ENCODE measurements around the gene MYOZ1. TPM values are rescaled to one million over a fixed set of nuclear protein-coding genes. Genes with fewer than 3 reads are reported as not detected.

Gene MYOZ1
- total and polyA plus RNA-seq, 2 donors (not counting 1 experiment from before 2014, with no cell fraction given) = not detected

DNA sequence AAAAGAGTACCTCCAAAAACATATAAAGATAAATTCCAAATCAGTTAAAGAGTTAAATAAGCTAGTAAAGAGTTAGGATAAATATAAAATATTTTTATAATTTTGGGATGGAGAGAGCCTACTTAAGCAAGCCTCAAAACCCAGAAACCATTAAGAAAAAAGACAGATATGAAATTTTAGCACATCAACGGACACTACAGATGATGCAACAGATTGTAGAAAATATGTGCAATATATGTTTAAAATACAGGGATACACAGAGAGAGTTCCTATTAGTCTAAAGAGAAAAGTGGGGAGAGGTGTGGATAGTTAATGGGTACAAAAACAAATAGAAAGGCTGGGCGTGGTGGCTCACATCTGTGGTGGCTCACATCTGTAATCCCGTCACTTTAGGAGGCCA, 26.6 kb downstream of the MYOZ1 start:
- Histone ChIP-seq H3K4me2 (replicated peaks; ENCODE audit: low read depth, low read length, poor library complexity, severe bottlenecking) (no peak overlapping the region), H3K36me3 (replicated peaks in 1 of 2; ENCODE audit: control extremely low read depth in 1 of 2, control insufficient read depth in 1 of 2, extremely low read depth in 1 of 2, insufficient read depth in 2 of 2, low read length in 1 of 2) (no peaks in the 10 kb centered on the region), H3K4me1 (ENCODE audit: control insufficient read depth in 2 of 2, insufficient read depth in 2 of 2, low read length in 2 of 2) (no peaks in the 10 kb centered on the region), H4K20me1 (ENCODE audit: control insufficient read depth, insufficient read depth, low read length, poor library complexity, severe bottlenecking) (no peaks in the 10 kb centered on the region), H3K79me2 (ENCODE audit: control insufficient read depth, insufficient read depth, low read length) (no peaks in the 10 kb centered on the region), H3K9me3 (ENCODE audit: control extremely low read depth in 1 of 3, control insufficient read depth in 2 of 3, insufficient read depth in 1 of 3, low read length in 2 of 3) (no peaks in the 10 kb centered on the region), H3K27ac (ENCODE audit: low read length in 2 of 2) (no peak overlapping the region), H2AFZ (ENCODE audit: insufficient read depth, low read depth, low read length, poor library complexity, severe bottlenecking) (no peak overlapping the region), H3K9ac (ENCODE audit: low read length) (no peak overlapping the region), H3K27me3 (replicated peaks in 1 of 4; ENCODE audit: control extremely low read depth in 1 of 4, control insufficient read depth in 3 of 4, insufficient read depth in 4 of 4, low read length in 3 of 4) (no peaks in the 10 kb centered on the region), H3K4me3 (ENCODE audit: control extremely low read depth in 1 of 5, extremely low read depth in 1 of 5, insufficient read depth in 1 of 5, low read depth in 2 of 5, low read length in 4 of 5) (no peak overlapping the region)
- DNase-seq = no peak
- intact Hi-C loops (cut with micrococcal nuclease) = no loop called here
- ChIA-PET POLR2A (no interaction called here), CTCF (no interaction called here)
- no peak for ATAC-seq (ENCODE audit: low read depth)
- no peak overlapping the region for H3K4me3 Mint-ChIP-seq
- no peaks in the 10 kb centered on the region for H3K27me3 Mint-ChIP-seq
- no peaks in the 10 kb centered on the region for H3K4me1 Mint-ChIP-seq
- H3K9me3 Mint-ChIP-seq (ENCODE audit: insufficient read depth) = no peaks in the 10 kb centered on the region
- no peak for TF ChIP-seq EZH2 (IDR thresholded peaks at IDR 0.05; ENCODE audit: borderline replicate concordance, insufficient read depth, low read depth, low read length, poor library complexity, severe bottlenecking)
- TF ChIP-seq, protein P1, sequence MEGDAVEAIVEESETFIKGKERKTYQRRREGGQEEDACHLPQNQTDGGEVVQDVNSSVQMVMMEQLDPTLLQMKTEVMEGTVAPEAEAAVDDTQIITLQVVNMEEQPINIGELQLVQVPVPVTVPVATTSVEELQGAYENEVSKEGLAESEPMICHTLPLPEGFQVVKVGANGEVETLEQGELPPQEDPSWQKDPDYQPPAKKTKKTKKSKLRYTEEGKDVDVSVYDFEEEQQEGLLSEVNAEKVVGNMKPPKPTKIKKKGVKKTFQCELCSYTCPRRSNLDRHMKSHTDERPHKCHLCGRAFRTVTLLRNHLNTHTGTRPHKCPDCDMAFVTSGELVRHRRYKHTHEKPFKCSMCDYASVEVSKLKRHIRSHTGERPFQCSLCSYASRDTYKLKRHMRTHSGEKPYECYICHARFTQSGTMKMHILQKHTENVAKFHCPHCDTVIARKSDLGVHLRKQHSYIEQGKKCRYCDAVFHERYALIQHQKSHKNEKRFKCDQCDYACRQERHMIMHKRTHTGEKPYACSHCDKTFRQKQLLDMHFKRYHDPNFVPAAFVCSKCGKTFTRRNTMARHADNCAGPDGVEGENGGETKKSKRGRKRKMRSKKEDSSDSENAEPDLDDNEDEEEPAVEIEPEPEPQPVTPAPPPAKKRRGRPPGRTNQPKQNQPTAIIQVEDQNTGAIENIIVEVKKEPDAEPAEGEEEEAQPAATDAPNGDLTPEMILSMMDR (IDR thresholded peaks at IDR 0.05) = no peak
- no peak overlapping the region for H3K27ac Mint-ChIP-seq
- 100% methylated on average over 1 of the region's 3 CpGs for WGBS (ENCODE audit: insufficient coverage)

DNA sequence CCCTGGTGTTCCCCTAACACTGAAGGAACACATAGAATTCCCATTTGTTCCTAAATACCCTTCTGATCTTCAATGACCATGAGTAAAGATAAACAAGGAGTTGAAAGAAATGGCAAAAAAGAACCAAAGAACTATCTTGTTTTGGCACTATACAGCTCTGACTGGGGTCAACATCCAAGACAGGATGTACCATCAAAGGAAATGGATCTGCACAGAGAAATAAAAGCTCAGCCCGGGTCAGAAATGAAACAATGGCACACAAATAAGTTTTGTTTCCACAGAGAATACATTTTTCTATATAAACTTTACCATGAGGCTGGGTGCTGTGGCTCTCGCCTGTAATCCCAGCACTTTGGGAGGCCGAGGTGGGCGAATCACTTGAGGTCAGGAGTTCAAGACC, 32.2 kb downstream of the MYOZ1 start:
- no peak overlapping the region for H3K4me2 ChIP-seq (replicated peaks; ENCODE audit: low read depth, low read length, poor library complexity, severe bottlenecking)
- Mint-ChIP-seq H3K27ac (no peak overlapping the region), H3K4me3 (no peak overlapping the region), H3K4me1 (no peaks in the 10 kb centered on the region), H3K27me3 (no peaks in the 10 kb centered on the region), H3K9me3 (ENCODE audit: insufficient read depth) (no peaks in the 10 kb centered on the region)
- H3K4me3 ChIP-seq (ENCODE audit: control extremely low read depth in 1 of 5, extremely low read depth in 1 of 5, insufficient read depth in 1 of 5, low read depth in 2 of 5, low read length in 4 of 5) = no peak overlapping the region
- WGBS (ENCODE audit: insufficient coverage) = 100% methylated on average over 4 of the region's 4 CpGs
- H4K20me1 ChIP-seq (ENCODE audit: control insufficient read depth, insufficient read depth, low read length, poor library complexity, severe bottlenecking) = no peaks in the 10 kb centered on the region
- no peaks in the 10 kb centered on the region for H3K79me2 ChIP-seq (ENCODE audit: control insufficient read depth, insufficient read depth, low read length)
- H3K4me1 ChIP-seq (ENCODE audit: control insufficient read depth in 2 of 2, insufficient read depth in 2 of 2, low read length in 2 of 2) = no peaks in the 10 kb centered on the region
- TF ChIP-seq, protein P1 (IDR thresholded peaks at IDR 0.05) = no peak
- TF ChIP-seq EZH2 (IDR thresholded peaks at IDR 0.05; ENCODE audit: borderline replicate concordance, insufficient read depth, low read depth, low read length, poor library complexity, severe bottlenecking) = no peak
- ChIA-PET CTCF (no interaction called here), POLR2A (no interaction called here)
- H2AFZ ChIP-seq (ENCODE audit: insufficient read depth, low read depth, low read length, poor library complexity, severe bottlenecking) = no peak overlapping the region
- no peak for ATAC-seq (ENCODE audit: low read depth)
- no peaks in the 10 kb centered on the region for H3K36me3 ChIP-seq (replicated peaks in 1 of 2; ENCODE audit: control extremely low read depth in 1 of 2, control insufficient read depth in 1 of 2, extremely low read depth in 1 of 2, insufficient read depth in 2 of 2, low read length in 1 of 2)
- DNase-seq = no peak
- no peak overlapping the region for H3K9ac ChIP-seq (ENCODE audit: low read length)
- H3K27ac ChIP-seq (ENCODE audit: low read length in 2 of 2) = no peak overlapping the region
- H3K27me3 ChIP-seq (replicated peaks in 1 of 4; ENCODE audit: control extremely low read depth in 1 of 4, control insufficient read depth in 3 of 4, insufficient read depth in 4 of 4, low read length in 3 of 4) = no peaks in the 10 kb centered on the region
- intact Hi-C loops (cut with micrococcal nuclease) = no loop called here
- no peaks in the 10 kb centered on the region for H3K9me3 ChIP-seq (ENCODE audit: control extremely low read depth in 1 of 3, control insufficient read depth in 2 of 3, insufficient read depth in 1 of 3, low read length in 2 of 3)

Measured in B cell (primary cell).